BJ (cell line): ENCODE measurements around the gene GCC1. TPM values are rescaled to one million over a fixed set of nuclear protein-coding genes. Genes with fewer than 3 reads are reported as not detected.

Experiments
- CTCF ChIA-PET: fragments of 350-600 bp; formaldehyde crosslinking; extraction: SDS; loops from one replicate; lab custom pipeline; 2021; ENCODE audit warnings: antibody characterized with exemption, inconsistent platforms; lab: Yijun Ruan, JAX
- POLR2A ChIA-PET: fragments of 300-600 bp; sonication (Branson Sonifier 250); formaldehyde crosslinking; extraction: SDS; loops from one replicate; lab custom pipeline; 2021; ENCODE audit warnings: antibody characterized with exemption; lab: Charles Lee
- DNase-seq: peaks from one replicate; pipeline ENCODE4 v3.0.0-alpha.2; 2011; ENCODE audit warnings: low read depth
- H3K27me3 ChIP-seq: 2 replicates; pipeline ENCODE4 v1.6.0; 2011; ENCODE audit warnings: low read length; ENCODE audit not compliant: control insufficient read depth, insufficient read depth
- H3K36me3 ChIP-seq: 2 replicates; pipeline ENCODE4 v1.5.1; 2011; ENCODE audit warnings: low read length; ENCODE audit not compliant: control insufficient read depth, insufficient read depth
- H3K4me3 ChIP-seq: 2 replicates; pipeline ENCODE4 v1.5.1; 2011; ENCODE audit warnings: low read depth, mild to moderate bottlenecking, control low read depth, low read length
- CTCF ChIP-seq: IDR thresholded peaks from 2 replicates; pipeline ENCODE4 v1.5.1; 2011; ENCODE audit warnings: low read depth, mild to moderate bottlenecking, control low read depth, inconsistent platforms, low read length, moderate library complexity; ENCODE audit not compliant: insufficient read depth
- polyA plus RNA-seq: library from polyadenylated mRNA; depleted of rRNA; stranded (reverse); fragments of >200 nt; gene quantifications from 2 replicates; pipeline ENCODE4 v1.2.3, GENCODE V29; 2011

The GCC1 gene
- polyA plus RNA-seq, 1 experiment: 9.6 TPM

- TF ChIP-seq CTCF: no peak
- CTCF ChIA-PET: interaction anchor here (1.3 to 2.0 kb wide), 2 partner anchors 468 to 622 kb away, joined by 3 to 8 read pairs; no protein-coding TSS in a partner anchor
- POLR2A ChIA-PET: interaction anchor here (0.6 kb wide), 2 partner anchors 372 to 374 kb away, joined by 3 read pairs; no protein-coding TSS in a partner anchor
Observed at GRCh38 chr7:127587663-127588018, 2.2 kb upstream of the GCC1 start.

GRCh38 chr7:127586346-127586745 is 950 bp upstream of the GCC1 start:
- Histone ChIP-seq H3K36me3 (peaks cover 21% of the 10 kb centered on the region), H3K4me3 (no peak overlapping the region), H3K27me3 (no peaks in the 10 kb centered on the region)
- POLR2A ChIA-PET: no interaction called here
- no peak for TF ChIP-seq CTCF
- no peak for DNase-seq
- CTCF ChIA-PET: interaction anchor here (1.1 to 1.4 kb wide), 3 partner anchors 459 to 625 kb away, joined by 3 read pairs; no protein-coding TSS in a partner anchor

More at GRCh38 chr7:127587663-127588018, 2.2 kb upstream of the GCC1 start:
- no peak for DNase-seq
- H3K27me3 ChIP-seq: no peaks in the 10 kb centered on the region
- peak overlapping the region; percentile 63 for H3K4me3 ChIP-seq
- peaks cover 15% of the 10 kb centered on the region for H3K36me3 ChIP-seq

GRCh38 chr7:127584648-127585043 is 750 bp downstream of the GCC1 start:
- Histone ChIP-seq H3K36me3 (peaks cover 15% of the 10 kb centered on the region), H3K27me3 (no peaks in the 10 kb centered on the region), H3K4me3 (peak overlapping the region; percentile 81)
- no peak for TF ChIP-seq CTCF
- POLR2A ChIA-PET: no interaction called here
- DNase-seq: no peak
- CTCF ChIA-PET: interaction anchor here (0.6 kb wide), 1 partner anchor 8 kb away, joined by 3 read pairs; no protein-coding TSS in a partner anchor

GRCh38 chr7:127582361-127582760 is 3.0 kb downstream of the GCC1 start:
- TF ChIP-seq CTCF: no peak
- H3K4me3 ChIP-seq: no peak overlapping the region
- DNase-seq: no peak
- CTCF ChIA-PET: no interaction called here
- POLR2A ChIA-PET: no interaction called here
- no peaks in the 10 kb centered on the region for H3K27me3 ChIP-seq
- peaks cover 15% of the 10 kb centered on the region for H3K36me3 ChIP-seq

GRCh38 chr7:127581716-127582115 is 3.7 kb downstream of the GCC1 start:
- ChIA-PET CTCF (no interaction called here), POLR2A (no interaction called here)
- H3K4me3 ChIP-seq: no peak overlapping the region
- H3K27me3 ChIP-seq: no peaks in the 10 kb centered on the region
- H3K36me3 ChIP-seq: peaks cover 15% of the 10 kb centered on the region
- DNase-seq: no peak
- no peak for TF ChIP-seq CTCF
